Kidney (tissue), 14 donors: ENCODE measurements around the gene GFRA1. TPM values are rescaled to one million over a fixed set of nuclear protein-coding genes. Genes with fewer than 3 reads are reported as not detected.

Experiments
- DNase-seq, 5 donors: peaks; one replicate each; pipeline ENCODE4 v3.0.0-alpha.2; 2013 to 2020
- FAIRE-seq: peaks from 2 replicates; lab custom pipeline; 2012; peaks lifted over from hg19 to GRCh38; lab: Jason Lieb, UNC
- H3K27ac ChIP-seq, 2 donors: one replicate each; pipeline ENCODE4 v1.7.0; 2013; ENCODE audit warnings: low read depth in 2 of 2, low read length in 2 of 2, inconsistent platforms in 1 of 2
- H3K27me3 ChIP-seq: one replicate; pipeline ENCODE4 v1.7.1; 2013; ENCODE audit warnings: low read length, inconsistent platforms; ENCODE audit not compliant: control insufficient read depth, insufficient read depth
- H3K36me3 ChIP-seq, 3 donors: one replicate each; pipeline versions ENCODE4 v1.7.0 to v1.7.1; 2013; ENCODE audit warnings: low read length in 3 of 3, control low read depth in 1 of 3, inconsistent platforms in 1 of 3; ENCODE audit not compliant: insufficient read depth in 3 of 3, control insufficient read depth in 2 of 3
- H3K4me1 ChIP-seq, 3 donors: one replicate each; pipeline versions ENCODE4 v1.7.0 to v1.7.1; 2013; ENCODE audit warnings: low read length in 3 of 3, inconsistent platforms in 1 of 3, low read depth in 1 of 3; ENCODE audit not compliant: control insufficient read depth in 2 of 3, insufficient read depth in 2 of 3
- H3K4me3 ChIP-seq, 3 donors: one replicate each; pipeline versions ENCODE4 v1.7.0 to v1.8.1; 2013; ENCODE audit warnings: low read length in 3 of 3, control low read depth in 1 of 3, inconsistent platforms in 1 of 3
- H3K9ac ChIP-seq, 3 donors: one replicate each; pipeline versions ENCODE4 v1.7.0 to v1.7.1; 2013; ENCODE audit warnings: low read length in 3 of 3, control low read depth in 1 of 3, inconsistent platforms in 1 of 3
- H3K9me3 ChIP-seq, 3 donors: one replicate each; pipeline versions ENCODE4 v1.7.0 to v1.7.1; 2013; ENCODE audit warnings: low read length in 3 of 3, control low read depth in 1 of 3, inconsistent platforms in 1 of 3; ENCODE audit not compliant: control insufficient read depth in 2 of 3, insufficient read depth in 1 of 3
- intact Hi-C: fragments of 100-400 bp; cut with DNase I; formaldehyde crosslinking; loops from one replicate; pipeline ENCODE4 v1.11.1; 2022
- polyA plus RNA-seq: library from polyadenylated mRNA; stranded (reverse); fragments of 350-450 nt; fragmentation: Illumina TruSeq; extraction: RNeasy Lipid Tissue Mini Kit (QIAGEN cat#74804); gene quantifications from one replicate; pipeline ENCODE4 v1.2.3, GENCODE V29; 2014; ENCODE audit warnings: low read depth, low replicate concordance; ENCODE audit not compliant: insufficient read depth
- total RNA-seq: library from RNA; stranded (reverse); fragmentation: NEBNext Ultra II Directional; extraction: Animal tissue kit (Norgen Biotek cat#: 25700); gene quantifications from one replicate; pipeline ENCODE4 v1.2.1, GENCODE V29; 2021
- TF ChIP-seq, protein P1 (sequence below): IDR thresholded peaks from 3 replicates; pipeline ENCODE4 v1.5.1; 2012; ENCODE audit warnings: mild to moderate bottlenecking, moderate library complexity, borderline replicate concordance; ENCODE audit not compliant: insufficient read depth; ENCODE audit errors: extremely low read depth
- donor health status: control.
- donor health status: control.
- donor health status: control.
- donor health status: control.
- donor health status: control.
- donor health status: DM: yes; HTN: yes; CAD: no.
- donor health status: Normal renal cell carcinoma (clear cell type).

The GFRA1 gene
- total and polyA plus RNA-seq, 2 donors from 2014 or later: 3.0 to 22.3 TPM

- no peak overlapping the region for H3K27ac ChIP-seq
These were observed 108.7 kb downstream of the GFRA1 start for GRCh38 chr10:116164291-116164690.

DNA sequence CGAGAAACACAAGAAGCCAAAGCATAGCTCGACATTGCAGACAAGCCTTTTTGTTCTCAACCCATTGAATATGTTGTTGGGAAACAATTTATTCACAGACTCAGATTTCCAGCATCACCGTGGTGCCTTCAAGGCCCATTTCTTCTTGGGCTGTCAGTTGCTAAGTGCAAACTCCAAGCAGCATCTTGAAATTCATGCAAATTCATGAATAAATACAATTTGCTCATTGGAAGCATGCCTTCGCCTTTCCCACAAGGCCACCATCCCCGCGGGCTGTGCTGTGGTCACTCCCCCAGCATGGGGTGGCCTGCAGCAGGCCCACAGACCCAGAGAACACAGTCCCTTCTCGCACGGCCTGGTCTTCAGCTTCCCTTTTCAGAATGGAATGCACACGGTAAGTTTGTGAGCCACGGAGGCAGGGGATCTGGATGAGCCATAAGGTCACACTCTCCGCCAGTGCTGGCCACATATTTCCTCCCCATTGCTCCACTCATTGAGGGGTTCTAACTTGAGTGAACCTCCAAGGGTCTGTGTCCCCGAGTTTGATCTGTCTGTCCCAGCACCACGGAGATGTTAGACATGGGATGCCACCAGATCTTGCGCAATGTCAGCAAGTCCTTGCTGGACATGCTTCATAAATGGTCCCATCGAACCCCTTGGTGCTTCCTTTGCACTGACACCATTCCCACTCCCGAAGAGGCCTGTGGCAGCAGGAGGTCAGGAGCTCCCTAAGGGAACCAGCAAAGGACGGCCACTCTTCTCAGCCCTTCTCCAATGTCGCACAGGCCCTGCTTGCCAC lies 109.5 kb downstream of the GFRA1 start:
- intact Hi-C loops: no loop called here
- Histone ChIP-seq H3K27me3 (no peaks in the 10 kb centered on the region), H3K4me3 (no peak overlapping the region), H3K9ac (no peak overlapping the region), H3K36me3 (no peaks in the 10 kb centered on the region), H3K4me1 (no peaks in the 10 kb centered on the region), H3K27ac (no peak overlapping the region), H3K9me3 (no peaks in the 10 kb centered on the region)
- DNase-seq (no peak), FAIRE-seq (no peak)
- TF ChIP-seq, protein P1, sequence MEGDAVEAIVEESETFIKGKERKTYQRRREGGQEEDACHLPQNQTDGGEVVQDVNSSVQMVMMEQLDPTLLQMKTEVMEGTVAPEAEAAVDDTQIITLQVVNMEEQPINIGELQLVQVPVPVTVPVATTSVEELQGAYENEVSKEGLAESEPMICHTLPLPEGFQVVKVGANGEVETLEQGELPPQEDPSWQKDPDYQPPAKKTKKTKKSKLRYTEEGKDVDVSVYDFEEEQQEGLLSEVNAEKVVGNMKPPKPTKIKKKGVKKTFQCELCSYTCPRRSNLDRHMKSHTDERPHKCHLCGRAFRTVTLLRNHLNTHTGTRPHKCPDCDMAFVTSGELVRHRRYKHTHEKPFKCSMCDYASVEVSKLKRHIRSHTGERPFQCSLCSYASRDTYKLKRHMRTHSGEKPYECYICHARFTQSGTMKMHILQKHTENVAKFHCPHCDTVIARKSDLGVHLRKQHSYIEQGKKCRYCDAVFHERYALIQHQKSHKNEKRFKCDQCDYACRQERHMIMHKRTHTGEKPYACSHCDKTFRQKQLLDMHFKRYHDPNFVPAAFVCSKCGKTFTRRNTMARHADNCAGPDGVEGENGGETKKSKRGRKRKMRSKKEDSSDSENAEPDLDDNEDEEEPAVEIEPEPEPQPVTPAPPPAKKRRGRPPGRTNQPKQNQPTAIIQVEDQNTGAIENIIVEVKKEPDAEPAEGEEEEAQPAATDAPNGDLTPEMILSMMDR: no peak

More at GRCh38 chr10:116164291-116164690, 108.7 kb downstream of the GFRA1 start:
- DNase-seq: no peak
- no peak for FAIRE-seq
- intact Hi-C loops: no loop called here
- Histone ChIP-seq H3K4me3 (no peak overlapping the region), H3K36me3 (no peaks in the 10 kb centered on the region), H3K9ac (no peak overlapping the region), H3K4me1 (no peaks in the 10 kb centered on the region), H3K27me3 (no peaks in the 10 kb centered on the region), H3K9me3 (no peaks in the 10 kb centered on the region)
- TF ChIP-seq, protein P1: no peak

GRCh38 chr10:116162851-116163250 lies 110.2 kb downstream of the GFRA1 start:
- Histone ChIP-seq H3K4me3 (no peak overlapping the region), H3K27ac (no peak overlapping the region), H3K9me3 (no peaks in the 10 kb centered on the region), H3K9ac (no peak overlapping the region), H3K36me3 (no peaks in the 10 kb centered on the region), H3K4me1 (no peaks in the 10 kb centered on the region), H3K27me3 (no peaks in the 10 kb centered on the region)
- no peak for FAIRE-seq
- intact Hi-C loops: no loop called here
- TF ChIP-seq, protein P1: no peak
- no peak for DNase-seq

GRCh38 chr10:116160271-116160670 lies 112.7 kb downstream of the GFRA1 start:
- DNase-seq (no peak), FAIRE-seq (no peak)
- intact Hi-C loops: no loop called here
- no peak overlapping the region for H3K4me3 ChIP-seq
- H3K9me3 ChIP-seq: no peaks in the 10 kb centered on the region
- TF ChIP-seq, protein P1: no peak
- H3K27ac ChIP-seq: no peak overlapping the region
- no peaks in the 10 kb centered on the region for H3K4me1 ChIP-seq
- H3K27me3 ChIP-seq: no peaks in the 10 kb centered on the region
- no peak overlapping the region for H3K9ac ChIP-seq
- H3K36me3 ChIP-seq: no peaks in the 10 kb centered on the region
